OCI-LY3 (cell line): Measurements from ENCODE around the gene PLD5.

Experiments
- H2AFZ ChIP-seq: fragments of 200-600, 300-600 bp; shearing (Covaris generic); 2 replicates; pipeline ENCODE4 v1.6.0; 2014; ENCODE audit warnings: antibody characterized with exemption, low read depth, low read length
- H3K27ac ChIP-seq: fragments of 200-600, 300-600 bp; sonication (generic); 2 replicates; pipeline ENCODE4 v1.5.1; 2014; ENCODE audit warnings: mild to moderate bottlenecking, low read length, moderate library complexity, mixed read lengths
- H3K27me3 ChIP-seq: fragments of 200-600, 300-600 bp; sonication (generic); 2 replicates; pipeline ENCODE4 v1.6.1; 2014; ENCODE audit warnings: low read depth, low read length, mixed read lengths
- H3K36me3 ChIP-seq: fragments of 200-600, 300-600 bp; sonication (generic); replicated peaks from 2 replicates; pipeline ENCODE3; 2014; ENCODE audit warnings: low read depth, low read length, mixed read lengths
- H3K4me1 ChIP-seq: fragments of 300-600, 200-600 bp; sonication (generic); 2 replicates; pipeline ENCODE4 v1.6.1; 2014; ENCODE audit warnings: low read length, mixed read lengths
- H3K4me2 ChIP-seq: fragments of 200-600, 300-600 bp; sonication (generic); 2 replicates; pipeline ENCODE4 v1.6.1; 2014; ENCODE audit warnings: low read length, mixed read lengths
- H3K4me3 ChIP-seq: fragments of 300-600, 200-600 bp; sonication (generic); 2 replicates; pipeline ENCODE4 v1.5.1; 2014; ENCODE audit warnings: antibody characterized with exemption, mild to moderate bottlenecking, low read length, moderate library complexity
- H3K79me2 ChIP-seq: fragments of 300-600, 200-600 bp; shearing (Covaris generic); 2 replicates; pipeline ENCODE4 v1.6.1; 2014; ENCODE audit warnings: mild to moderate bottlenecking, low read length, mixed read lengths
- H3K9ac ChIP-seq: fragments of 300-600, 200-600 bp; shearing (Covaris generic); 2 replicates; pipeline ENCODE4 v1.6.0; 2014; ENCODE audit warnings: mild to moderate bottlenecking, low read length, moderate library complexity
- H3K9me3 ChIP-seq: fragments of 200-600, 300-600 bp; shearing (Covaris generic); 2 replicates; pipeline ENCODE4 v1.6.1; 2014; ENCODE audit warnings: low read length, mixed read lengths; ENCODE audit not compliant: insufficient read depth
- H4K20me1 ChIP-seq: fragments of 200-600, 300-600 bp; sonication (generic); 2 replicates; pipeline ENCODE4 v1.6.1; 2016; ENCODE audit warnings: low read length, mixed read lengths; ENCODE audit not compliant: insufficient read depth
- EZH2phosphoT487 ChIP-seq: fragments of 200-600 bp; shearing (Covaris generic); IDR thresholded peaks from 2 replicates; pipeline ENCODE4 v1.6.1; 2018; ENCODE audit warnings: antibody characterized with exemption, mixed run types, low read depth
- TF ChIP-seq, protein P1 (sequence below): fragments of 200-600, 300-600 bp; sonication (generic); IDR thresholded peaks from 2 replicates; pipeline ENCODE4 v1.5.1; 2014; ENCODE audit warnings: antibody characterized with exemption, low read length, low read depth

Gene PLD5

DNA sequence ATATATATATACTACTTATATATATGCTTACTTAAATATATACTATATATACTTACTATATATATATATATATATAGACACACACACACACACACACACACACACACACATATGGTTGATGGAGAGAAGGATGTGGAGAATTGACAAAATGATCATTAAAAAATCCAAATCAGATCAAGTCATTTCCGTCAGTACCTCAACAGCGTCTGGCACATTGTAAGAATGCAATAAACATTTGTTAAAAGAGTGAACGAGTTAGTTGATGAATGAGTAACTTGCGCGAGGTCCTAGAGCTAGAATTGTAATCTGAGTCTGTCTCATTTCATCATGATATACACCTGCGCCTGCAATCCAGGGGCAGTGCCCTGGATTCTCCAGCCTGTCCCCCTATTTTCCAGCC lies 282.6 kb downstream of the PLD5 start:
- Histone ChIP-seq H3K4me3 (no peak overlapping the region), H3K36me3 (no peaks in the 10 kb centered on the region), H3K9me3 (no peaks in the 10 kb centered on the region), H3K4me2 (no peak overlapping the region), H3K4me1 (no peaks in the 10 kb centered on the region), H3K79me2 (no peaks in the 10 kb centered on the region), H2AFZ (no peak overlapping the region), H3K27ac (no peak overlapping the region), H4K20me1 (no peaks in the 10 kb centered on the region), H3K27me3 (peaks cover 18% of the 10 kb centered on the region), H3K9ac (no peak overlapping the region)
- TF ChIP-seq, protein P1, sequence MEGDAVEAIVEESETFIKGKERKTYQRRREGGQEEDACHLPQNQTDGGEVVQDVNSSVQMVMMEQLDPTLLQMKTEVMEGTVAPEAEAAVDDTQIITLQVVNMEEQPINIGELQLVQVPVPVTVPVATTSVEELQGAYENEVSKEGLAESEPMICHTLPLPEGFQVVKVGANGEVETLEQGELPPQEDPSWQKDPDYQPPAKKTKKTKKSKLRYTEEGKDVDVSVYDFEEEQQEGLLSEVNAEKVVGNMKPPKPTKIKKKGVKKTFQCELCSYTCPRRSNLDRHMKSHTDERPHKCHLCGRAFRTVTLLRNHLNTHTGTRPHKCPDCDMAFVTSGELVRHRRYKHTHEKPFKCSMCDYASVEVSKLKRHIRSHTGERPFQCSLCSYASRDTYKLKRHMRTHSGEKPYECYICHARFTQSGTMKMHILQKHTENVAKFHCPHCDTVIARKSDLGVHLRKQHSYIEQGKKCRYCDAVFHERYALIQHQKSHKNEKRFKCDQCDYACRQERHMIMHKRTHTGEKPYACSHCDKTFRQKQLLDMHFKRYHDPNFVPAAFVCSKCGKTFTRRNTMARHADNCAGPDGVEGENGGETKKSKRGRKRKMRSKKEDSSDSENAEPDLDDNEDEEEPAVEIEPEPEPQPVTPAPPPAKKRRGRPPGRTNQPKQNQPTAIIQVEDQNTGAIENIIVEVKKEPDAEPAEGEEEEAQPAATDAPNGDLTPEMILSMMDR = no peak

DNA sequence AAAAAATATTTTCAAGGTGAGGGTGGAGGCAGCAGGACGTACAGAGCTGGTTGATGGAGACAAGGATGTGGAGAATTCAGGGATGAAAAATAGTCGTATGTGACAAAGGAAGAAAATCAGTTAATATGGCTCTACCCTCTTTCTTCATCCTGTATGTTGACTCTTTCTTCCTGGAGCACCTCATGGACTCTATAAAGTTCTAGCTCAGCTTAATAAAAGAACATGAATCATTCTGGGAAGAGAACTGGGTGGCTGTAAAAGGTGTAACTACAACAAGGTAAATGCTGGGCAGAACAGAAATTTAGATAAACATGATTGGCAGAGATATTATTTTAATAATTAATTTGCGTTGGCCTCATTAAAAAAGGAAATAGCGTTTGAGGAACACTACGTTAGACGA lies 283.8 kb downstream of the PLD5 start:
- Histone ChIP-seq H3K79me2 (no peaks in the 10 kb centered on the region), H4K20me1 (no peaks in the 10 kb centered on the region), H2AFZ (no peak overlapping the region), H3K36me3 (no peaks in the 10 kb centered on the region), H3K27ac (no peak overlapping the region), H3K4me2 (no peak overlapping the region), H3K27me3 (peaks cover 18% of the 10 kb centered on the region), H3K4me3 (no peak overlapping the region), H3K9me3 (no peaks in the 10 kb centered on the region), H3K4me1 (no peaks in the 10 kb centered on the region), H3K9ac (no peak overlapping the region)
- no peak for TF ChIP-seq EZH2phosphoT487
- TF ChIP-seq, protein P1 = no peak

DNA sequence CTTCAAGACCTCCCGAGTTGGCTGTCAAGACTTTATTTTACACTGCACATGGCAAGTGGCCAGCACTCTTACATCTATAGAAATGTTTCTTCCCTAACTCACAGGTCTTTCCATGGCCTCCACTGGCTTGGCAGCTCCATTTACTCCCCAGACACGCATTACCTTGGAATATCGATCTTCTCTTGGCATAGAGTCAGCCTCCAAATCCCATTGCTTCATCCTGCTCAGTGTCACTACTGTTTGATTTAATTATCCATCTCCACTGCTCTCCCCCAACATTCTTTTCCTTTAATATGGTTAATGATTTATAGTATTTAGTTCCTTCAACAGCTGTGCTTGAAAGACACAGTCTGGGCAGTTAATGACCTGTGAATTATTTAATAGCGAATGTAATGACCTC lies 284.4 kb downstream of the PLD5 start:
- Histone ChIP-seq H3K79me2 (no peaks in the 10 kb centered on the region), H3K4me3 (no peak overlapping the region), H2AFZ (no peak overlapping the region), H3K36me3 (no peaks in the 10 kb centered on the region), H3K9ac (no peak overlapping the region), H4K20me1 (no peaks in the 10 kb centered on the region), H3K27me3 (peaks cover 17% of the 10 kb centered on the region), H3K4me2 (no peak overlapping the region), H3K27ac (no peak overlapping the region), H3K4me1 (no peaks in the 10 kb centered on the region), H3K9me3 (no peaks in the 10 kb centered on the region)
- no peak for TF ChIP-seq EZH2phosphoT487
- TF ChIP-seq, protein P1 = no peak

- H3K27me3 ChIP-seq = peaks cover 11% of the 10 kb centered on the region
- no peaks in the 10 kb centered on the region for H3K79me2 ChIP-seq
- H3K4me3 ChIP-seq = no peak overlapping the region
- H4K20me1 ChIP-seq = no peaks in the 10 kb centered on the region
- no peak overlapping the region for H3K27ac ChIP-seq
- H3K9ac ChIP-seq = no peak overlapping the region
- H3K36me3 ChIP-seq = no peaks in the 10 kb centered on the region
- no peak overlapping the region for H3K4me2 ChIP-seq
- H2AFZ ChIP-seq = no peak overlapping the region
- TF ChIP-seq, protein P1 = no peak
- no peak for TF ChIP-seq EZH2phosphoT487
- H3K9me3 ChIP-seq = no peaks in the 10 kb centered on the region
- no peaks in the 10 kb centered on the region for H3K4me1 ChIP-seq
These were observed 285.1 kb downstream of the PLD5 start for GRCh38 chr1:242239398-242239797.
